Fibroblast of lung (primary cell): Measurements from ENCODE around the gene IL32.

Experiments used
- EZH2 ChIP-seq: IDR thresholded peaks from 2 replicates; pipeline ENCODE4 v1.5.1; 2012; ENCODE audit warnings: low read length, control low read depth, mild to moderate bottlenecking; ENCODE audit errors: missing control alignments
- TF ChIP-seq, protein P1 (sequence below), 2 donors: IDR thresholded peaks in 1 of 2; conservative IDR thresholded peaks in 1 of 2; 1 replicate in 1 of 2; 2 replicates in 1 of 2; pipeline ENCODE4 v1.5.1; 2011 to 2012; ENCODE audit warnings: low read length in 2 of 2, control low read depth in 1 of 2, inconsistent platforms in 1 of 2, low read depth in 1 of 2, mild to moderate bottlenecking in 1 of 2

- TF ChIP-seq EZH2: no peak
- TF ChIP-seq, protein P1, sequence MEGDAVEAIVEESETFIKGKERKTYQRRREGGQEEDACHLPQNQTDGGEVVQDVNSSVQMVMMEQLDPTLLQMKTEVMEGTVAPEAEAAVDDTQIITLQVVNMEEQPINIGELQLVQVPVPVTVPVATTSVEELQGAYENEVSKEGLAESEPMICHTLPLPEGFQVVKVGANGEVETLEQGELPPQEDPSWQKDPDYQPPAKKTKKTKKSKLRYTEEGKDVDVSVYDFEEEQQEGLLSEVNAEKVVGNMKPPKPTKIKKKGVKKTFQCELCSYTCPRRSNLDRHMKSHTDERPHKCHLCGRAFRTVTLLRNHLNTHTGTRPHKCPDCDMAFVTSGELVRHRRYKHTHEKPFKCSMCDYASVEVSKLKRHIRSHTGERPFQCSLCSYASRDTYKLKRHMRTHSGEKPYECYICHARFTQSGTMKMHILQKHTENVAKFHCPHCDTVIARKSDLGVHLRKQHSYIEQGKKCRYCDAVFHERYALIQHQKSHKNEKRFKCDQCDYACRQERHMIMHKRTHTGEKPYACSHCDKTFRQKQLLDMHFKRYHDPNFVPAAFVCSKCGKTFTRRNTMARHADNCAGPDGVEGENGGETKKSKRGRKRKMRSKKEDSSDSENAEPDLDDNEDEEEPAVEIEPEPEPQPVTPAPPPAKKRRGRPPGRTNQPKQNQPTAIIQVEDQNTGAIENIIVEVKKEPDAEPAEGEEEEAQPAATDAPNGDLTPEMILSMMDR (conservative IDR thresholded peaks at IDR 0.05 in 1 of 2, IDR thresholded peaks at IDR 0.05 in 1 of 2; ENCODE audit: low read depth in 1 of 2, low read length in 2 of 2): no peak
Measured at GRCh38 chr16:3088450-3088849, 23.0 kb downstream of the IL32 start.
